Superior temporal gyrus (tissue), 1 donor: Measurements from ENCODE around the gene APOL1.

ENCODE experiments used
- DNase-seq: peaks from one replicate; pipeline ENCODE4 v3.0.0-alpha.2; 2016; ENCODE audit errors: extremely low spot score

APOL1 gene

DNA sequence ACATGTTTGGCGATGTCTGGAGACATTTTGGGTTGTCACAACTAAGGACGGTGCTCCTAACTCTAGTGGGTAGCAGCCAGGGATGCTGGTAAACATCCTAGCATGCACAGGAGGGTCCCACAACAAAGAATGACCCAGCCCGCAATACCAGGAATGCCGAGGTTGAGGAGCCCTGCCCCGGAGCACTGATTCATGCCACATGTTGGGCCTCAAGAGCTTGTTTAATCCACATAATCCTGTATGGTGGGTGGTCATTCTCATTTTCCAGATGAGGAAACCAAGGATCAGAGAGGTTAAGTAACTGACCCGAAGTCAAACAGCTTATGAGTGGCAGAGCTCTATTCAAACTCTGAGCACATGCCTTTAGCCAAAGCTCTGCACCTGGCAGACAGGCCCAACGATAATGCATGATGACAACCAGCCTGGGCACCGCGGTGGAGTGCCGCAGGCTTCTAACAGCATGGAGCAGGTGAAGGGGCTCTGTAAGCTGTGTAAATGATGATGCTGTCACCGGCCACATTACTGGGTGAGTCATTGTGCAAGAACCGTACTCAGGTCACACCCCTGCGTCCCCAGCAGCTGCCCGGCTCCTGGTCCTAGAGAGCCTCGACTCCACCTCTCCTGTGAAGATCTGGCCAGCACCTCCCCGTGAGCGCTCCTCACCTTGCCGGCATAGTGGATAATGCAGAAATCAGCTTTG lies 58.6 kb downstream of the APOL1 start:
- DNase-seq = no peak

DNA sequence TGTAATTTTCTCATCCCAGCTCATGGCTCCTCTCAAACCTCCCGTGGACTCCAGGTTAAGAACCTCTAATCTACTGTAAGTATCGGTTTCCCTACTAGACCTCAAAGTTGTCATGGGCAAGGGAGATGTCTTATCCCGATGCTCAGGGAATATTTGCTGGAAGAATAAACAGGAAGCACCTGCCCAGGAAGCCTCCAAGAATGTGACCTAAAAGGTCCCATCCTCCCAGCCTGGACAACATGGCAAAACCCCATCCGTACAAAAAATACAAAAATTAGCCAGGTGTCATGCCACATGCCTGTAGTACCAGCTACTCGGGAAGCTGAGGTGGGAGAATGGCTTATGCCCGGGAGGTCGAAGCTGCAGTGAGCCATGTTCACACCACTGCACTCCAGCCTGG lies 62.4 kb downstream of the APOL1 start:
- no peak for DNase-seq

DNA sequence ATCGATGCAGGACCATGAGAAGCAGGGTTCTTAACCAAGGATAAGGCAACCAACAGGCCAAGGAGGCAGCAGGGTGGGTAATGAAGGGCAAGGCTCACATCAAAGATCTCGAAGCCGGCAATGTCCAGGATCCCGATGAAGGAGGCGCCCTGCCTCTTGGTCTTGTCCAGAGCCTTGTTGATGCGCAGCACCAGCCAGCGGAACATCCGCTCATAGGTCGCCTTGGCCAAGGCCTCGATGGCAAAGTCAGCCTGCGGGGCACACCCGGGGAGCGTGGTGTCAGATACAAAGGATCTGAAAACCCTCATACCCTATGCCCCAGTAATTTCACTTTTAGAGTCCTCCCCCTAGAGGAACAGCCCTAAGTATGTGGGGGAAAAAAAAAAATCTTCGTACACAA lies 63.5 kb downstream of the APOL1 start:
- no peak for DNase-seq
